ENCODE results near the gene CDH23. TPM values are rescaled to one million over a fixed set of nuclear protein-coding genes. Genes with fewer than 3 reads are reported as not detected.

CDH23 gene
- total RNA-seq, 1 donor from 2014 or later, result not detected

- no peak for DNase-seq (ENCODE audit: low read depth in 2 of 2)
These were observed 221.9 kb downstream of the CDH23 start for GRCh38 chr10:71618598-71618997.

- DNase-seq (ENCODE audit: low read depth in 2 of 2), result no peak
These were observed 223.9 kb downstream of the CDH23 start for GRCh38 chr10:71620642-71621041.

- no peak for DNase-seq (ENCODE audit: low read depth in 2 of 2)
These were observed 224.8 kb downstream of the CDH23 start for GRCh38 chr10:71621231-71622153.

DNA sequence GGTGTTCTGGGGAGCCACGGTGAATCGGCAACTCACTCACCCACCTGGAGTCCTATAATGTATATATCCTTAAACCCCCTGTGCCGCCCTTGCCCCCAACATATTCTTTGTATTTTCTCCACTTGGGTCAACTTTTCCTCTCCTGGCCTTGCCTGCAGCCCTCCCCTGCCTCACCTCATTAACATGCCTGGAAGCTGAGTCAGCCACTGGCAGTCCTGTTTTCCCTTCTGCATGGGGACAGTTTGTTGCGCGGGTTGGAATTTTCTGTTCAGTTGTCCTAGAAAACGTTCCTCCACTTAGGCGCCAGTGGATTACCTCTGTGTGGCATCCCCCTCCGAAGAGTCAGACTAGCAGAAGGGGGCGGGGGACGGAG, 225.4 kb downstream of the CDH23 start:
- peak in 1 of 2 donors; percentile 57 for DNase-seq (ENCODE audit: low read depth in 2 of 2)

DNA sequence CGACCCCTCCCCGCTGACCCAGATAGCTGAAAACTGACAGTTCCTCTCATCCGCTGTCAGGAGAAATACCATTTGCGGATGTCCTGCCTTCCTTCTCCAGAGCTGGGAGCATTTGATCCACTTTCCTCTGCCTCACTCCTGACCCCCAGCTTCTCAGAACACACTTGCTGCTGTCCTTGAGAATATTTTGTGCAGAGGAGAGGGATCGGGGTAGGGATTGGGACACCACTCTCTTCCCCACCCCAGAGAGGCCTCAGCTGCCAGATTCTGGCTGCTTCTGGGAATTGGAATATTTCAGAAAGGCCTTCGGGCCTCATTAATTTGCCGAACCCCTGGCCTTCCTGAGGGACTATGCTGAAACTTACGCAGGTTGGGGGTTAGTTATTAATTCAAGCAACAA, 225.9 kb downstream of the CDH23 start:
- DNase-seq (ENCODE audit: low read depth in 2 of 2), result no peak

DNA sequence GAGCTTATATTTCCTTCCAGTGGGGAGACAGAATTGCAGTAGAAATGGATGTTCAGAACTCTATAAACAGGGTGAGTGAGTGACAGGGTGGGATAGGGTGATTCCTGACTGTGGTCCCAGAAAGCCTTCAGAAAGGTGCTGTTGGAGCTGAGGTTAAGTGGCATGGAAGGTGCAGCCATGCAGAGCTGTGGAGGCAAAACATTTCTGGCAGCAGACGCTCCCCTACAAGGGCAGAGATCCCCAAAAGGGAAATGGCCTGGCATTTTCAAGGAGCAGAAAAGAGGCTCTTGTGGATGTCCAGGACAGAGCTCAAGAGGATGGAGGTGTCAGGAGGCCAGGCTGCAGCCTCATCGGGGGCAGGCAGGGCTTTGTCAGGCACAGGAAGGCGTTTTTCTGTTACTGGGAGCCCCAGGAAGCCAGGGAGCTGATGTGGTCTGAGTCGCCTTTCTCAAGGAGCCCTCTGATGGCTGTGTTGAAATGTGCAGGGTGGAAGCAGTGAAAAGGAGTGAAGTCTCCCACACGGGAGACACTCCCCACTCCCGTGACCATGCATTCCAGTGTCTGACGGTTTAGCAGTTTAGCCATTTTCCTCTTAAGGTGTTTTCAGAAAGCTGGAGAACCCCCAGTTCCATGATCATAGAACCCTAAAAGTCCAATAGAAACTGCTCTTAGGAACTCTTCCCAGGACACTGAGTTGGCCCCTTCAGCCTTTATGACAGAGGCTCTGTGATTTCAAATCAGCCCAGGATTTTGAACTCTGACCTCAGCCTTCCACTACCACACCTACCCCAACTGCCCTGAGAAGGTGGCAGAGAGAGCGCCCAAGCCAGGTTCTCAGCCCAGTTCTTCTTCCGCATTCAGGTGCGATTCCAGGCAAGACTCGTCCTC, 226.6 kb downstream of the CDH23 start:
- DNase-seq (ENCODE audit: low read depth in 2 of 2), result peak in 1 of 2 donors; percentile 21

DNA sequence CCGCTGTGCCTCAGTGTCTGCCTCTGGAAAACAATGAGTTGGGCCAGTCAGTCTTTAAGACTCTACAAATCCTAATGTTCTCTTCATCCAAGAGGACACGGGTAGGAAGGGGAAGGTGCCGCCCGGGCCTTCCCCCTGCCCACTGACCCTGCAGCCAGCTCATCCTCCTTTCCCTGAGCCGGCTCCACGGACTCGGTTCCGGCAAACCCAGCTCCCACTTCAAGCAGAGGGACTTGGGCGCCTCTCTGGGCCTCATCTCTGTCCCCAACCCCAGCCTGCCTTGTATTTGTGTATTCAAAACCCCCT, 227.2 kb downstream of the CDH23 start:
- no peak for DNase-seq (ENCODE audit: low read depth in 2 of 2)

- DNase-seq (ENCODE audit: low read depth in 2 of 2), result no peak
These were observed 228.9 kb downstream of the CDH23 start for GRCh38 chr10:71625445-71626175.

GRCh38 chr10:71627230-71627939, 230.7 kb downstream of the CDH23 start:
- DNase-seq (ENCODE audit: low read depth in 2 of 2), result no peak

DNA sequence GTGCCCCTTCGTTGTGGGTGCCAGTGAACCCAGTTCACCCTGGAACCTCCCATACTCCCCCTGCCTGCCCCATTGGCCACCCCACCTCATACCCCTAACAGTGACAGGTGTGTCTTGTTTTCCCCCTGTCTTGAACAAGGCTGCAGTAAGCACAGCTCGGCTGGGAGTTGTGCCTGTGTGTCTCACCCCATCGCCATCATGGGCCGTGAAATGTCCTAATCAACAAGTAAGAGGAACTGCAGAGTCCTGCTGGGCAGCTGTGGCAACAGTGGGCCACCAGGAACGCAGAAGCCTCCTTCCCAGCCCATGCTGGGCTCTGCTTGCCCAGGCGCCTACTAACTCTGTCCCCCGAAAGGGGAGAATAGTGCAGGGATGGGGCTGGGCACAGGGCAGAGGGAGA, 231.2 kb downstream of the CDH23 start:
- DNase-seq (ENCODE audit: low read depth in 2 of 2), result no peak

- DNase-seq (ENCODE audit: low read depth in 2 of 2), result no peak
These were observed 232.4 kb downstream of the CDH23 start for GRCh38 chr10:71629131-71629530.

GRCh38 chr10:71630168-71630567, 233.4 kb downstream of the CDH23 start:
- DNase-seq (ENCODE audit: low read depth in 2 of 2), result no peak

DNA sequence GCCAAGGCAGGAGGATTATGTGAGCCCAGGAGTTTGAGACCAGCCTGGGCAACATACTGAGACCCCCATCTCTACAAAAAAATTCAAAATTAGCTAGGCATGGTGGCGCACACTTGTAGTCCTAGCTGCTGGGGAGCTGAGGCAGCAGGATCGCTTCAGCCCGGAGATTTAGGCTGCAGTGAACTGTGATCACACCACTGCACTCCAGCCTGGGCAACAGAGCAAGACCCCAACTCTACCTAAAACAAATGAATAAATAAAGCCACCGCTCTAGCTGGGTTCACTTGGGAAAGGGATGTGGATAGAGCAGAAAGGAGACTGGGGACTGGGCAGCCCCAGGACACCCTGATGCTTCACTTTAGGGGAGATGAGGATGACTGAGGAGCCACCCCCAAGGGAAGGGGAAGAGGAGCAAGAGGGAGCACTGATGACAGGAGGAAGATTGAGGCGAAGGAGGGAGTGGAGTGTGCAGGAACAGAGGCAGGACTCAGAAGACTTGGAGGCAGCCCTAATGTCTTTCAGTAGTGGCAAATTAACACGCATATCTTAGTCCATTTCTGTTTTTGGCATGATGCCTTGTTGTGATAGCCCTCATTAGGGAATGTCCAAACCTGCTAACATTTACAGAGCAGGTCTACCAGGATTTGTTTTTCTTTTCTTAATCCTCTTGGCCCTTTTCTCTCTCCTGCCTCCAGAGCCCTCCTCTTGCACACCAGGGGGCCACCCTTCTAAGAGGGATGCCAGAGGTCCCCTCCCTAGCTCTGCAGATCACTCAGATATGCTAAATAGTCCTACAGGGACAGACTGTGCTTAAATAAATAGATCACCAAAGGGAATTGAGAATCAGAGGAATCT, 234.5 kb downstream of the CDH23 start:
- no peak for DNase-seq (ENCODE audit: low read depth in 2 of 2)

- no peak for DNase-seq (ENCODE audit: low read depth in 2 of 2)
These were observed 235.6 kb downstream of the CDH23 start for GRCh38 chr10:71632200-71632820.

DNA sequence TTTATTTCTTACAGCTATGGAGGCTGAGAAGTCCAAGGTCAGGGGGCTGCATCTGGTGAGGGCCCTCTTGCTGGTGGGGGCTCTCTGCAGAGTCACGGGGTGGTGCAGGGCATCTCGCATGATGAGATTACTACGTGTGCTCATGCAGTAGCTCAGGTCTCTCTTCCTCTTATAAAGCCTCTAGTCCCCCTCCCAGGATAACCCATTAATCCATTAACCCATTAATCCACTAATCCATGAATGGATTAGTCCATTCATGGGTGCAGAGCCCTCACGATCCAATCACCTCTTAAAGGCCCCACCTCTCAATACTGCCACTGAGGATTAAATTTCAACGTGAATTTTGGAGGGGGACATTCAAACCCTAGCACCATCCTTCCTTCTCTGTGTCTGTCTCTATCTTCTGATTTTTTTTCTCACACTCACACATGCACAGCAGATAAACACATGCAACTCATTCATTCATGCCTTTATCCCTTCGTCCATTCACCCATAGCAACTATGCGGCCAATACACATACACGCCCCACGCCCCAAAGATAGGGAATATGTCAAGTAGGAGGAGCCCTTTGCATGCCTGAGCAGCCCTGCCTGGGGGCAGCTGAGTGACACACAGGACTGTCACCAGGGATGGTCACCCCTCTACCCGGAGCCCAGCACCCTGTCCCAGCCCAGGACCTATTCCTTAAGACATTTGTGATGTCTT, 236.3 kb downstream of the CDH23 start:
- DNase-seq (ENCODE audit: low read depth in 2 of 2), result no peak

DNA sequence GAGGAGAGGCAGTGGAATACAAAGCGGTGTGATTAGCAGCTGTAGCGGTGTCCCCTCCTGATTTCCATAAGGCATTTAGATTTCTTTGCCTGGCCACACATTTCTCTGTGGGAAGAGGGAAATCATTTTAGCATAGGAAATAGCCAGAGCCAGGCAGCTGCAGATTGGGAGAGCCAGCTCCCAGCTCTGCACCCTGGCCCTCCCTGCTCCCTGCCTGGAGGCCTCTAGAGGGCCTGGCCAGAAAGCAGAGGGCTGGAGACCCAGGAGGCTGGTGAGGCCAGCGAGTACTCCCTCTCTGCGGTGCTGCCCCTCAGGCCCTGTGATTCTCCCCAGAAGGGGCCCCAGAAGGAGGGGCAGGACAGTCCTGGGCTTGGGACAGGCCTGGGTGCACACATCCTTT, 237.2 kb downstream of the CDH23 start:
- no peak for DNase-seq (ENCODE audit: low read depth in 2 of 2)

GRCh38 chr10:71634531-71635164, 237.9 kb downstream of the CDH23 start:
- no peak for DNase-seq (ENCODE audit: low read depth in 2 of 2)

DNA sequence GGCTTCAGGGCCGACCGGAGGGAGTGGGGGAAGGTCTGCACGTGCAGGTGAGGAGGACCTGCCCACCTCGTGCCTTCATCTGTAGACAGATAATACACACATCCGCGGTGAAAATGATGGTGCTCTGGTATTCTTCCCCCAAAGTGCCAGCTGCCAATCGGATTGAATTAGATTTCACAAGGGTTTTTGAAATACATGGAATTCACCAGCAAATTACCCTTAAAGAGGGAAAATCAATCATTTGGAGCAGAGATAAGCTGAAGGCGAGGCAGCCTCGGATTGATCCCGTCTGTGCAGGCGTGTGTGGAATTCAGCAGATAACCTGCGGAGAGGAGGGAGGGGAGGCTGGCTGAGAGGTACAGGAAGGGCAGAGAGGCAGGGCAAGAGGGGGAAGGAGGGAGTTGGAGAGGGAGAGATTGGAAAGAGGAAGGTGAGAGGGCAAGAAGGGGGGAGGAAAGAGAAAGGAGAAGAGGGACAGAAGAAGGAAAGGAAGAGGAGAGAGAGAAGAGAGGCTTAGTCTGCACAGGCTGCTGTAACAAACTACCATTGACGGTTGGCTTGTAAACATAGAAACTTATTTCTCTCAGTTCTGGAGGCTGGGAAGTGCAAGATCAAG, 238.6 kb downstream of the CDH23 start:
- no peak for DNase-seq (ENCODE audit: low read depth in 2 of 2)

Measured in lung microvascular endothelial cell (primary cell).